ENCODE results near the gene ETS1.

- TF ChIP-seq CTCF (IDR thresholded peaks at IDR 0.05; ENCODE audit: borderline replicate concordance, extremely low read depth, low read length, poor library complexity, severe bottlenecking) (no peak), EZH2 (IDR thresholded peaks at IDR 0.05; ENCODE audit: borderline replicate concordance, low read depth, low read length, severe bottlenecking) (no peak)
Observed at GRCh38 chr11:128416976-128417375, 170.4 kb downstream of the ETS1 start.

Measured in DND-41 (cell line).